MG63 (cell line): ENCODE results near the gene CSTB. TPM values are rescaled to one million over a fixed set of nuclear protein-coding genes. Genes with fewer than 3 reads are reported as not detected.

Experiments
- DNase-seq: peaks from one replicate; pipeline ENCODE4 v3.0.0-alpha.2; 2020
- H3K27me3 ChIP-seq: fragments of 250-450 bp; sonication (Bioruptor Pico); 2 replicates; pipeline ENCODE4 v1.5.1; 2020; ENCODE audit warnings: mild to moderate bottlenecking, moderate library complexity
- H3K36me3 ChIP-seq: fragments of 250-450 bp; sonication (Bioruptor Pico); 2 replicates; pipeline ENCODE4 v1.5.1; 2020; ENCODE audit warnings: mild to moderate bottlenecking, moderate library complexity
- H3K4me3 ChIP-seq: fragments of 250-450 bp; sonication (Bioruptor Pico); 2 replicates; pipeline ENCODE4 v1.5.1; 2020; ENCODE audit warnings: mild to moderate bottlenecking, moderate library complexity
- H3K9me3 ChIP-seq: fragments of 250-450 bp; sonication (Bioruptor Pico); 2 replicates; pipeline ENCODE4 v1.5.1; 2020; ENCODE audit warnings: mild to moderate bottlenecking, moderate library complexity
- total RNA-seq: library from RNA; depleted of rRNA; stranded (reverse); fragments of >200 nt; shearing (Covaris generic); gene quantifications from 2 replicates; pipeline ENCODE4 v1.2.3, GENCODE V29; 2014; ENCODE audit warnings: low replicate concordance

CSTB gene
- total RNA-seq, 1 experiment from 2014 or later, result 5.5 TPM

- H3K9me3 ChIP-seq, result no peaks in the 10 kb centered on the region
- peaks cover 90% of the 10 kb centered on the region for H3K36me3 ChIP-seq
- no peak for DNase-seq
- no peak overlapping the region for H3K4me3 ChIP-seq
- H3K27me3 ChIP-seq, result no peaks in the 10 kb centered on the region
Measured at GRCh38 chr21:43750339-43751033, 25.6 kb downstream of the CSTB start.

DNA sequence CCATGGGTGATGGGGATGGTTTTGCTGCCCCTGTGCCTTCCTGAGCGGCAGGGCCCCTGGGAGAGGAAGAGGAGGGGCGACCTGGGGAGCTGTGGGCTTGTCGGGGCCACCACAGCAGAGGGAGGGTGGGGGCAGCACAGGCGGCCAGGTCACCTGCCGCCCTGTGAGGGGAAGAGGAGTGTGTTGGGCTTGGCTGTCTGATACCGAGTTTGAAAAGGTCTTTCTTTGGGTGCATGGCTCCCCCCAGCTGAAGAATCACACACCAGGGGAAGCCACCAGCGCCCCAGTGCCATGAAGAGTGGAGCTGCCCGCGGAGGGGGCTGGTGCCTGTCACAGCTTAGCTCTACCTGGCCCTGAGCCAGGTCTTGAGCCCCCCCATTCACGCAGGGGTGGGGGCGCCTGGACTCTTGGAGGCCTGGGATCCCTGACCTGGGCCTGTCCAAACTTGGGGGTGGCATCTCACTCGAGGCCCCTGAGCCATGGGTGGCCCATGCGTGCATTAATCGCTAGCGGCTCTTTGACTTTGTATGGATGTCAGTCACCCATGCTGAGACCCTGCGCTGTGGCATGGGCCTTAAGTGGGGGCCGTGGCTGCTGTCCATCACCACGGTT lies 26.4 kb downstream of the CSTB start:
- Histone ChIP-seq H3K27me3 (no peaks in the 10 kb centered on the region), H3K4me3 (no peak overlapping the region), H3K36me3 (peaks cover 91% of the 10 kb centered on the region), H3K9me3 (no peaks in the 10 kb centered on the region)
- DNase-seq, result no peak

DNA sequence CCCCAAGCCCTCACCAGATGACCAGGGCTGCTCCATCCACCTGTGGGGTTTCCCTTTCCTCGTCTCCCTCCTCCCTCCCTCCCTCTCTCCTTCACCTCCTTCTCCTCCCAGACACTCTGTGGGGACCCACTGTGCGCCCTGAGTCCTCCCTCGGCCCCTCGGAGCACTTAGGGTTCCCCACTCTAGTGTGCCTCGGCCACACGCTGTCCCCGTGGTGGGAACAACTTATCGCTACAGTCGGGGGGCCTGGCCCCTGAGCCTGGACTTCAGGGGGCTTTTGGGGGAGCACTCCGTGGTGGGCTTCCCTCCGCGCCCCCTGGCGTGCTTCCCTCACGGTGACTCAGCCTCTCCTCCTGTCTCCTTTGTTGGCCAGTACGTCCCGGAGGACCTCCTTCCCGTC lies 27.5 kb downstream of the CSTB start:
- DNase-seq, result no peak
- Histone ChIP-seq H3K4me3 (no peak overlapping the region), H3K36me3 (peaks cover 86% of the 10 kb centered on the region), H3K27me3 (no peaks in the 10 kb centered on the region), H3K9me3 (no peaks in the 10 kb centered on the region)

DNA sequence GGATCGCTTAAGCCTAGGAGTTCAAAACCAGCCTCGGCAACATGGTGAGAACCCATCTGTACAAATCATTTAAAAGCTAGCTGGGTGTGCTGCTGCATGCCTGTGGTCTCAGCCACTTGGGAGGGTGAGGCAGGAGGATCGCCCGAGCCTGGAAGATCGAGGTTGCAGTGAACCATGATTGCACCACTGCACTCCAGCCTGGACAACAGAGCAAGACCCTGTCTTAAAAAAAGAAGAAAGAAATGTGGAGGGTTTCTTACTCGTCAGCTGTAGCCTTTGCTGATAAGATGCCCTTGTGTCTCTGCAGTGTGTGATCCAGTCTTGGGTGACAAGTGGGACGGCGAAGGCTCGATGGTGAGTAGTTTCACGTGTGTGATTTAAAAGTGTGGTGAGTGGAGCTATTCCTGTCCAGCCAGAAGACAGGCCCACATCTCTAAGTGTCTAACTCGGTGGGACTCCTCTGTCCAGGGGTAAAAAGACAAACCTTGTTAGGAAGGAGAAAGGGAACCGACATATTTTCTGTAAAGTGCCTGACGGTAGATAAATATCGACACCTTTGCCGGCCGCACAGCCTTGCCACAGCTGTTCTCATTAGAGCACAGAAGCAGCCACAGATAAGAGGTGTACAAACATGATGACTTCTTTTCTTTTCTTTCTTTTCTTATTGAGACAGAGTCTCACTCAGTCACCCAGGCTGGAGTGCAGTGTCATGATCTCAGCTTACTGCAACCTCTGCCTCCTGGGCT lies 30.2 kb downstream of the CSTB start:
- Histone ChIP-seq H3K36me3 (peaks cover 71% of the 10 kb centered on the region), H3K4me3 (no peak overlapping the region), H3K27me3 (no peaks in the 10 kb centered on the region), H3K9me3 (no peaks in the 10 kb centered on the region)
- DNase-seq, result no peak

GRCh38 chr21:43744725-43745124 lies 31.4 kb downstream of the CSTB start:
- DNase-seq, result no peak
- H3K4me3 ChIP-seq, result no peak overlapping the region
- H3K36me3 ChIP-seq, result peaks cover 68% of the 10 kb centered on the region
- H3K27me3 ChIP-seq, result no peaks in the 10 kb centered on the region
- no peaks in the 10 kb centered on the region for H3K9me3 ChIP-seq

DNA sequence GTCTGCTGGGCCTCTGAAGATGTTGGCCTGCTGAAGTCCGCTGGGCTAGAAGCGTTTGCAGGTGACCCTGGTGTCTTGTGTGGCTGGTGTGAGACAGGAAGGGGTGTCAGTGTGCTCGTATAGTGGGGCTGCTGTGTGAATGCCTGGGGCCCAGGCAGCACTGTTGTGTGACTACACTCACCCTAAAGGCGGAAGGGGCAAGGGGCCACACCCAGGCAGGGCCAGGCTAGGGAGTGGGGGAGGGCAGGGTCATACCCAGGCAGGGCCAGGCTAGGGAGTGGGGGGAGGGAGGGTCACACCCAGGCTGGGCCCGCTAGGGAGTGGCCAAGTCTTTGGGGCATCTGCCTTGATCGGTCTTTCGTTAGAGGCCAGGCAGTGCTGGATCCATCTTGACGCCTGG lies 32.2 kb downstream of the CSTB start:
- no peak for DNase-seq
- no peak overlapping the region for H3K4me3 ChIP-seq
- H3K36me3 ChIP-seq, result peaks cover 60% of the 10 kb centered on the region
- H3K9me3 ChIP-seq, result no peaks in the 10 kb centered on the region
- H3K27me3 ChIP-seq, result no peaks in the 10 kb centered on the region

DNA sequence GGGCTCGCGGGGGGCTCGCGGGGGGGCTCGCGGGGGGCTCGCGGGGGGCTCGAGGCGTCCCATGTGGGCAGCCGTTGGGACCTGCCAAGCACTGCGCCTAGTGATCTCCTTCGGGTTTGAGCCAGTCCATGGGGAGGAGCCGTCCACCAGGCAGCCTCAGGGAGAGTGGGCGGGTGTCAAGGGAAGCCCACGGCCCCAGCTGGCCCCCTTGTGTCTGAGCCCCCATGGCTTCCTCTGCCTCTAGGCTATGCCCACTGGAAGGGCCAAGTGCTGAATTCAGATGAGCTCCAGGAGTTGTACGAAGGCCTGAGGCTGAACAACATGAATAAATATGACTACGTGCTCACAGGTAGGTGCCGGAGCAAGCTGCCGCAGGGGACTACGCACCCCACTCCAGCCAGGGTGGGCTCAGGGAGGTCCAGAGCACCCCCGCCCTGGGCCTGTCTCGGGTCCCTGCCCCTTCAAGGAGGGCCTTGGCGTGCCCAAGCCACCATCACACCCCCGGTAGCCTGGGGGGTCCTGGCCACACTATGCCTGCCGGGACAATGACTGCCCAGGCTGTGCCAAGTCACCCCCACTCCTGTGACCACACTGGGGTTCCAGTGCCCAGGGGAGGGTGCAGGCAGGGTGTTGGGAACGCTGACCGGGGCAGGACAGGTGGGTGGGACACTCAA lies 34.5 kb downstream of the CSTB start:
- Histone ChIP-seq H3K9me3 (no peaks in the 10 kb centered on the region), H3K36me3 (peaks cover 51% of the 10 kb centered on the region), H3K27me3 (no peaks in the 10 kb centered on the region), H3K4me3 (no peak overlapping the region)
- no peak for DNase-seq

DNA sequence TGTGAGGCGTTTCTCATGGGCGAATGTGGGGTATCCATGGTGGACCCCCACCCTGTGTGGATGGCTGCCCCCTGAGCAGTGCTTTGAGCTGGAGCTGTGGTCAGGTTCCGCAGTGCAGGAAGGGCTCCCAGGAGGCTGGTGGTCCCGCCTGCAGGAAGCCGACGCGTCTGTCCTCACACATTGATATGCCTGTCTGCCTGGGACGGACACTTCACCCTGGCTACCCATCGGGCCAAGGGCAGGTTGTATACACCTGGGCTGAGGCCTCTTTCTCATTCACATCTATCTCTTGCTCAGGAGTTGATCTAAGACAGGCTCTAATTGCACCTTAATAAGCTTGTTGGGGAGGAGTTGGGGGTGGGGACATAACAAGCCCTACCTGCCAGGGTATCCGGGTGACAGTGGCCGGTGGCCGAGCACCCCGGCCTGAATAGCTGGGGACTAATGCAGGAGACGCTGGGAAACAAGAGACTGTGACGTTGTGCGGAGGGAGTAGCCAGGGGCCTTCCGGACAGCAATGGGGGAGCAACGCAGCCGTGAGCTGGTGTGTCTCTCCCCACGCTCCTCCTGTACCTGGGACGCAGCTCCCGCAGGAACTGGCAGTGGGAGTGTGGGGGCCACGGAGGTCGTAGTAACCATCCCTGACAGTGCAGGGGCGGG lies 35.5 kb downstream of the CSTB start:
- Histone ChIP-seq H3K9me3 (no peaks in the 10 kb centered on the region), H3K4me3 (no peak overlapping the region), H3K27me3 (no peaks in the 10 kb centered on the region), H3K36me3 (peaks cover 46% of the 10 kb centered on the region)
- DNase-seq, result peak; percentile 28

DNA sequence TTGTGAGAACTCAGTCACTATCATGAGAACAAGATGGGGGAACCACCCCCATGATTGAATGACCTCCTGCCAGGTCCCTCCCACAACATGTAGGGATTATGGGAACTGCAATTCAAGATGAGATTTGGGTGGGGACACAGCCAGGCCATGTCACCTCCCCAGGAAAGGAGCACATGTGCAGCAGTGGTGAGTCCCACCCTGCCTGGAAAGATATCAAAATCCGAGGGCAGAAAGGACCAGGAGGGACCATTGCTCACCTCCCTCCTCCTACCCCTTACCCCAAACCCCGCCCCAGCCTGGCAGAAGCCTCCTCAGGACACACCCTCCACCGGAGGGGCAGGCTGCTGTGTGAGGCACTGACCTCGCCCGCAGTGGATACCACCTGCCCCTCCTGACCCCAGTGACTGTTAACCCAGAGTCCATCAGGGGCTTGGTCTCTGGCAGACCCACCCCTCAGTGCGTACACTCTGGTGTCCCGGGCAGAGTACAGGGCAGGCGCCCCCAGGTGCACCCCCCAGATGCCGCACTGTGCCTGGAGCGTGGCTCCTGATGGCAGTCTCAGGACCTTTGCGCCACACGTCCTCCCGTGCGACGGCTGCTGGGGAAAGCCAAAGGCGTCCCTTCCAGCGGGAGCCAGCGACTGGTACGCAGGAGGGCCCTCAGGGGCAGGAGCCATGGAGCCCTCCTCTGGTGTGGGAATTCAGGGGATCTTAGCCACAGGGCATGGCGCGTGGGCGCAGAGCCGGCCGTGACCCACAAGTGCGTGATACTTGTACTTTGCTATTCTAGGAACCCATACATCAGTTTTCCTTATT lies 36.3 kb downstream of the CSTB start:
- Histone ChIP-seq H3K27me3 (no peaks in the 10 kb centered on the region), H3K4me3 (no peak overlapping the region), H3K36me3 (peaks cover 45% of the 10 kb centered on the region), H3K9me3 (no peaks in the 10 kb centered on the region)
- DNase-seq, result peak; percentile 44

DNA sequence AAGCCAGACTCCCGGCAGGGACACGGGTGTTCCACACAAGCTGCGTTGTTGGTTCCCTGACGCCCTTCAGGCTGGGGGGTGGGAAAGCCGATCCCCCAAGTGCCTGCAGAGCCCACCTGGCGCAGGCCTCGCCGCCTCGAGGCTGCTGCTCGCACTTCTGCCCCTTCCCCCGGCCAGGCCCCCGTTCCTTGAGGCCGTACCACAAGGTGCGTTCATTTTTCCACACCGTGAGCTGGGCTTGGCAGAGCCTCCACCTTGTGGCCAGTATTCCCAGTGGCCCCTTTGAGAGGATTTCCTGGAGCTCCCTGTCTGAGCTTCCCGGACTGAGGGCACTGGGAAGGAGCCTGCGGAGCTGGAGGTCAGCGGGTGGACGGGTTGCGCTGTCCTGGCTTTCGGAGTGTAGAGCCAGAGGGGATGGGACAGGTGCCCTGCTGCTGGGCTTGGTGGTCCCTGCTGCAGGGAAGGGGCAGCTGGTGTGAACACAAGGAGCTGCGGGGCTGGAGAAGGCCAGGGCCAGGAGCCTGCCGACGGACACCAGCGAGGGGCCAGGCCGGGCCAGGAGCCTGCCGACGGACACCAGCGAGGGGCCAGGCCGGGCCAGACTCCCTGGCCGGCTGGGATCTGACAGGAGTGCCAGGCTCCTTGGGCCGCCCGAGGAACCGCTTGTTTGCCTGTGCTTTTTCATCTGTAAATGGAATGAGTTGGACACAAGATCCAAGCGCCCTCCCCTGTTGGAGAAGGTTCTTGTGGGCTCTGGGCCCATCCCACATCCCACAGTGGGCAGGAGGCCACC lies 38.8 kb downstream of the CSTB start:
- Histone ChIP-seq H3K27me3 (no peaks in the 10 kb centered on the region), H3K9me3 (no peaks in the 10 kb centered on the region), H3K36me3 (peaks cover 50% of the 10 kb centered on the region), H3K4me3 (no peak overlapping the region)
- no peak for DNase-seq

- Histone ChIP-seq H3K9me3 (no peaks in the 10 kb centered on the region), H3K36me3 (peaks cover 41% of the 10 kb centered on the region), H3K27me3 (no peaks in the 10 kb centered on the region), H3K4me3 (no peak overlapping the region)
- no peak for DNase-seq
Measured at GRCh38 chr21:43736224-43736883, 39.8 kb downstream of the CSTB start.

DNA sequence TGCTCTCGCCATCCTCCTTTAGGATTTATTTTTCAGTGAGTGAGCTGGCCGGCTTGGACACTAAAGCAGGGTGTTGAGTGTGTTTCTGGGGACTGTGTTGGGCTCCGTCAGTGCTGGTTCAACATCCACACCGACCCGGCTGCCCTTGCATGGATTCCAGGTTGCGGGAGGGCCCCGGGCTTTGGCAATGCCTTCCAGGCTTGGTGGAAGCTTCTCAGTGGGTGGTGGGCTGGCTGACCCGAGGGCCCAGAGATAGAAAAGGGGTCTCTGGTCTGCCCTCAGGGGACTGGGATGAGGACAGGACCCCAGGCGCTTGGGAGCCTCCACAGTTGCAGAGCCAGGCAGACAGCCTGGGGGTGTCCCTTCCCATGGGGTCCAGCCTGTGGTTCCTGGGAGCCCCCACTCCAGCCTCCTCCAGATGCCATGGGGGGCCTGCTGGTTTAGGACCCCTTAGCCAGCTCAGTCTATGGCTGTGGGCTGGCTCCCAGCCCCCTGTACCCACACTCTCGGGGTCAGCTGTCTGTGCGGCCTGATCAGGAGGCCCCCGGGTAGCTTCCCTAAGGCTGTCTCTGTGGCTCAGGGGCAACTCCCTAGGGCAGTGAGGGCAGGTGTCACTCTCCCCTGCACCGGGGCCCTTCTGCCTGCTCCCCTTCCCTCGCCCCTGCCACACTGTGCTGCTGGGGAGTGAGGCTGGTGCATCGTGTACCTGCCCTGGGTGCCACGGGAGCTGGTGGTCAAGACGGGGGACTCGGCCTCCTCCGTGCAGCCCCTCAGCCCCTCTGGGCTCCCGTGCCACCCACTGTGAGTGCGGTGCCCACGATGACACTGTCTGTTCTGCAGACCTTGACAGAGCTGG lies 40.6 kb downstream of the CSTB start:
- Histone ChIP-seq H3K27me3 (no peaks in the 10 kb centered on the region), H3K4me3 (no peak overlapping the region), H3K9me3 (no peaks in the 10 kb centered on the region), H3K36me3 (peaks cover 40% of the 10 kb centered on the region)
- DNase-seq, result no peak

DNA sequence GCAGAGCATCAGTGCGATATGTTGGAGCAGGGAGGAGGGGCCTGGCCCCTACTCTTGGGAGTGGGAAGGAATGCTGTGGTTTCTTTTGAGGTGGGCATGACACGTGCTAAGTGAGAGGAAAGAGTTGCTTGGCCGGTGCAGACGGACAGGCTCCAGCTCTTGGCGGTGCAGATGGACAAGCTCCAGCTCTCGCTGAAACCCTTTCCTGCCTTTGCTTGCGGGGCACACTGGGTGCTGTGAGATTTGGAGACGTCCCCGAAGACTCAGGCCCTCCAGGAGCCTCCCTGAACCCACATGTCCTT lies 41.2 kb downstream of the CSTB start:
- H3K36me3 ChIP-seq, result peaks cover 37% of the 10 kb centered on the region
- H3K4me3 ChIP-seq, result no peak overlapping the region
- H3K9me3 ChIP-seq, result no peaks in the 10 kb centered on the region
- no peak for DNase-seq
- H3K27me3 ChIP-seq, result no peaks in the 10 kb centered on the region

- Histone ChIP-seq H3K36me3 (peaks cover 37% of the 10 kb centered on the region), H3K9me3 (no peaks in the 10 kb centered on the region), H3K27me3 (no peaks in the 10 kb centered on the region), H3K4me3 (no peak overlapping the region)
- DNase-seq, result no peak
Measured at GRCh38 chr21:43734131-43734927, 41.8 kb downstream of the CSTB start.
